ENCODE results near the gene VAT1. TPM values are rescaled to one million over a fixed set of nuclear protein-coding genes. Genes with fewer than 3 reads are reported as not detected.

VAT1 gene
- total RNA-seq, 1 donor from 2014 or later = 243 TPM

- TF ChIP-seq, protein P1, sequence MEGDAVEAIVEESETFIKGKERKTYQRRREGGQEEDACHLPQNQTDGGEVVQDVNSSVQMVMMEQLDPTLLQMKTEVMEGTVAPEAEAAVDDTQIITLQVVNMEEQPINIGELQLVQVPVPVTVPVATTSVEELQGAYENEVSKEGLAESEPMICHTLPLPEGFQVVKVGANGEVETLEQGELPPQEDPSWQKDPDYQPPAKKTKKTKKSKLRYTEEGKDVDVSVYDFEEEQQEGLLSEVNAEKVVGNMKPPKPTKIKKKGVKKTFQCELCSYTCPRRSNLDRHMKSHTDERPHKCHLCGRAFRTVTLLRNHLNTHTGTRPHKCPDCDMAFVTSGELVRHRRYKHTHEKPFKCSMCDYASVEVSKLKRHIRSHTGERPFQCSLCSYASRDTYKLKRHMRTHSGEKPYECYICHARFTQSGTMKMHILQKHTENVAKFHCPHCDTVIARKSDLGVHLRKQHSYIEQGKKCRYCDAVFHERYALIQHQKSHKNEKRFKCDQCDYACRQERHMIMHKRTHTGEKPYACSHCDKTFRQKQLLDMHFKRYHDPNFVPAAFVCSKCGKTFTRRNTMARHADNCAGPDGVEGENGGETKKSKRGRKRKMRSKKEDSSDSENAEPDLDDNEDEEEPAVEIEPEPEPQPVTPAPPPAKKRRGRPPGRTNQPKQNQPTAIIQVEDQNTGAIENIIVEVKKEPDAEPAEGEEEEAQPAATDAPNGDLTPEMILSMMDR (conservative IDR thresholded peaks at IDR 0.05; ENCODE audit: low read depth, low read length) = no peak
- H3K4me3 ChIP-seq (ENCODE audit: low read depth, low read length) = no peak overlapping the region
Observed at GRCh38 chr17:43015579-43015978, 6.6 kb downstream of the VAT1 start.

DNA sequence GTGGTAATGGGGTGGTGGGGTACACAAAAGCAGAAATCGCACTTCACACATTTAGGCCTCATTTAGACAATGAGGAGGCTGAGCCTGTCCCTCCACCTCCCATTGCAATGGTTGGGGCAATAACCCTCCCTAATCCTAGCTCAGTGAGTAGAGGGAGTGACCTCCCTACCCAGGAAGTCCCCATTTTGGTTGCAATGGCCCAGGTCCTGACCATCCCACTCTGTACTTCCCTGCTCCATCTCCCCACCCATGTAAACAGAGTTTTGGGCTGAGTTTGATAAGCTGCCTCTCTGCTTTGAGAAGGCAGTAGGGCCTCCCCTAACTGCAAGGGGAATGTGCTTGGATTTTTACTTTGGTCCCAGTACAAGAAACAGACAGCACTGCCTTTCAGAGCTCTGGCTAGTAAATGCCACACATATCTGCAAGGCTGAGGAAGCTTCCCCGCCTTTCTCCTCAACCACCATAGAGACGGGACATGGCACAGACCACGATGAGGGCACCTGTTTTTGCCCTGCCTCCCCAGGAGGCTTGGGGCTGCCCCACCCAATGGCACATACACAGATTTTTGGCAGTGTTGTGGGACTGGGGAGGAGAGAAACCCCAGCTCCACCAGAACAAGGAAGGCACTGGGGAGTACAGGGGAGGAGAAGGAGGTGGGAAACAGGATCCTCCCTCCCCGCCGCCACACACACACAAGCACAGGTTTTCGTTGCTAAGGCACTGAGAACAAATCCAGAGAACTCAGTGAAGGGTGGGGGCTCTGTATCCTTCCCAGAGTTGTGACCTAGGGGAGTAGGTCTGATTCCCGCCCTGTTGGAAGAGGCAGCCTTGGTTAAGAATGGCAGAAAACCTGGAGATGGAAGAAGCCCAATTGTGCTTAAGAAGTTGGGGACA, 7.3 kb downstream of the VAT1 start:
- DNase-seq (ENCODE audit: low read depth) = no peak
- TF ChIP-seq, protein P1 (conservative IDR thresholded peaks at IDR 0.05; ENCODE audit: low read depth, low read length) = no peak
- H3K4me3 ChIP-seq (ENCODE audit: low read depth, low read length) = no peak overlapping the region

More at GRCh38 chr17:43015579-43015978, 6.6 kb downstream of the VAT1 start:
- DNase-seq (ENCODE audit: low read depth) = no peak

DNA sequence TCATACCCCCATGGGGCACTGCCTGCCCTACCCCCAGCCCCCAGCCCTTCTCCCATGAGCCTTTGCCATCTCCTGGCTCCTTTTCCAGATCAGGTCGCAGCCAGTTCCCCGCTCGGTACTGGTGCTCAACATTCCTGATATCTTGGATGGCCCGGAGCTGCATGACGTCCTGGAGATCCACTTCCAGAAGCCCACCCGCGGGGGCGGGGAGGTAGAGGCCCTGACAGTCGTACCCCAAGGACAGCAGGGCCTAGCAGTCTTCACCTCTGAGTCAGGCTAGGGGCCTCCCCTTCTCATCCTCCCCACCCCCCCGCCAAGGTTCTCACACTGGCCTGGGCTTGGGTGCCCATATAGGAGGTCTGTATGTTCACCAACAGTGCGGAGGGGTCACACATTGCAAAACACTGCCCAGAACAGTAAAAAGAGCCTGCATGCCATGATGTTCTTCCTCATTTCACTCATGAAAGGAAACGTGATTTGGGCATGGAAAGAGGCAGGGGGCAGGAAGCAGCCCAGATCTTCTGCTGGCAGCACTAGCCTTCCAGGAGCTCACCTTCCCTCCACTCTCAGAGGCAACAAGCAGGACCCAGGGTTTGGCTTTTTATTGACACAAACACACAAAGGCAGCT, 8.1 kb downstream of the VAT1 start:
- TF ChIP-seq, protein P1 (conservative IDR thresholded peaks at IDR 0.05; ENCODE audit: low read depth, low read length) = no peak
- DNase-seq (ENCODE audit: low read depth) = no peak
- H3K4me3 ChIP-seq (ENCODE audit: low read depth, low read length) = no peak overlapping the region

GRCh38 chr17:43013296-43013695, 8.9 kb downstream of the VAT1 start:
- DNase-seq (ENCODE audit: low read depth) = no peak
- H3K4me3 ChIP-seq (ENCODE audit: low read depth, low read length) = no peak overlapping the region
- TF ChIP-seq, protein P1 (conservative IDR thresholded peaks at IDR 0.05; ENCODE audit: low read depth, low read length) = no peak

- no peak overlapping the region for H3K4me3 ChIP-seq (ENCODE audit: low read depth, low read length)
- TF ChIP-seq, protein P1 (conservative IDR thresholded peaks at IDR 0.05; ENCODE audit: low read depth, low read length) = no peak
- DNase-seq (ENCODE audit: low read depth) = no peak
Observed at GRCh38 chr17:43011728-43012472, 10.3 kb downstream of the VAT1 start.

- TF ChIP-seq, protein P1 (conservative IDR thresholded peaks at IDR 0.05; ENCODE audit: low read depth, low read length) = no peak
- no peak overlapping the region for H3K4me3 ChIP-seq (ENCODE audit: low read depth, low read length)
- no peak for DNase-seq (ENCODE audit: low read depth)
Observed at GRCh38 chr17:43010667-43011308, 11.4 kb downstream of the VAT1 start.
